SU-DHL-6 (cell line): ENCODE results near the gene COL6A1.

Source experiments
- CTCF ChIP-seq: fragments of 200-600 bp; sonication (generic); IDR thresholded peaks from one replicate; pipeline ENCODE4 v1.5.1; 2017; ENCODE audit warnings: antibody characterized with exemption, mild to moderate bottlenecking, low read length, moderate library complexity; ENCODE audit not compliant: insufficient read depth, poor library complexity, severe bottlenecking
- EZH2phosphoT487 ChIP-seq: fragments of 200-600 bp; sonication (generic), shearing (Covaris generic); conservative IDR thresholded peaks from 2 replicates; pipeline ENCODE4 v1.6.1; 2018; ENCODE audit warnings: mild to moderate bottlenecking, antibody characterized with exemption, low read length, moderate library complexity, mixed read lengths

- TF ChIP-seq EZH2phosphoT487 (no peak), CTCF (no peak)
These were observed 23.5 kb downstream of the COL6A1 start for GRCh38 chr21:46005081-46005480.
